HepG2 (cell line): ENCODE data around the gene PODXL2. TPM values are rescaled to one million over a fixed set of nuclear protein-coding genes. Genes with fewer than 3 reads are reported as not detected.

Experiments
- ATAC-seq: fragments of 200-7000 bp; cut with Tn5 transposase; 3 replicates; pipeline ENCODE4 v1.9.1; 2020; ENCODE audit warnings: mild to moderate bottlenecking, moderate library complexity
- BruUV-seq: library from RNA; stranded (reverse); fragments of 400-500 nt; replicated peaks from 2 replicates; lab custom pipeline; 2021; lab: Mats Ljungman, UMichigan
- CTCF ChIA-PET: fragments of 300-600 bp; formaldehyde crosslinking; extraction: SDS; loops from one replicate; lab custom pipeline; 2021; ENCODE audit warnings: low total read pairs, inconsistent platforms, low intra/inter-chr PET ratio; lab: Yijun Ruan, JAX
- POLR2A ChIA-PET: fragments of 350-600 bp; sonication (Branson Sonifier 250); formaldehyde crosslinking; loops from one replicate; lab custom pipeline; 2020; ENCODE audit warnings: antibody characterized with exemption, inconsistent platforms; lab: Yijun Ruan, JAX
- DNase-seq: peaks from one replicate; pipeline ENCODE4 v3.0.0-alpha.2; 2015; ENCODE audit warnings: low spot score
- FAIRE-seq: peaks from 3 replicates; lab custom pipeline; 2011; peaks lifted over from hg19 to GRCh38; lab: Jason Lieb, UNC
- H2AFZ ChIP-seq: one replicate; pipeline ENCODE4 v1.6.1; 2011; ENCODE audit warnings: low read length, inconsistent platforms
- H3K27ac ChIP-seq: fragments of 300-600 bp; 3 replicates; pipeline ENCODE4 v1.8.0; 2011; ENCODE audit warnings: mixed run types, mild to moderate bottlenecking, mixed read lengths, low read length, inconsistent platforms; ENCODE audit not compliant: insufficient read depth; ENCODE audit errors: extremely low read length
- H3K27me3 ChIP-seq, 2 experiments: fragments of 200-600 bp in 1 of 2; 2 replicates in 1 of 2; 3 replicates in 1 of 2; pipeline versions ENCODE4 v1.6.0 to v1.8.0; 2011; ENCODE audit warnings: low read length in 2 of 2, mild to moderate bottlenecking in 2 of 2, moderate library complexity in 2 of 2, inconsistent platforms in 1 of 2; ENCODE audit not compliant: insufficient read depth in 2 of 2, control insufficient read depth in 1 of 2
- H3K36me3 ChIP-seq, 2 experiments: fragments of 200-600 bp in 1 of 2; replicated peaks in 1 of 2; 2 replicates in 1 of 2; 3 replicates in 1 of 2; pipeline versions ENCODE4 v1.5.1 to v1.8.0; 2011; ENCODE audit warnings: low read length in 2 of 2, inconsistent platforms in 1 of 2; ENCODE audit not compliant: insufficient read depth in 2 of 2, control insufficient read depth in 1 of 2
- H3K4me1 ChIP-seq: 2 replicates; pipeline ENCODE4 v1.5.1; 2012; ENCODE audit warnings: low read length, inconsistent platforms; ENCODE audit not compliant: insufficient read depth
- H3K4me2 ChIP-seq: 2 replicates; pipeline ENCODE4 v1.6.0; 2011; ENCODE audit warnings: low read depth, low read length, inconsistent platforms
- H3K4me3 ChIP-seq, 3 experiments: fragments of 200-600 bp in 1 of 3; sonication (generic), shearing (Covaris generic) in 1 of 3; replicated peaks in 1 of 3; 2 replicates each; pipeline ENCODE4 v1.5.1; 2011 to 2016; ENCODE audit warnings: low read length in 3 of 3, inconsistent platforms in 2 of 3, low read depth in 2 of 3, mild to moderate bottlenecking in 2 of 3, control low read depth in 1 of 3, mixed read lengths in 1 of 3; ENCODE audit not compliant: insufficient read depth in 1 of 3
- H3K79me2 ChIP-seq: one replicate; pipeline ENCODE4 v1.6.1; 2011; ENCODE audit warnings: low read length, inconsistent platforms; ENCODE audit not compliant: insufficient read depth
- H3K9ac ChIP-seq: 2 replicates; pipeline ENCODE4 v1.6.0; 2011; ENCODE audit warnings: mild to moderate bottlenecking, low read depth, low read length, inconsistent platforms; ENCODE audit not compliant: insufficient read depth
- H3K9me3 ChIP-seq: 2 replicates; pipeline ENCODE4 v1.5.1; 2012; ENCODE audit warnings: mild to moderate bottlenecking, low read length
- H4K20me1 ChIP-seq: 2 replicates; pipeline ENCODE4 v1.6.0; 2011; ENCODE audit warnings: inconsistent platforms, mild to moderate bottlenecking, low read length, moderate library complexity; ENCODE audit not compliant: insufficient read depth
- ATM ChIP-seq: fragments of 450-650 bp; IDR thresholded peaks from 2 replicates; pipeline ENCODE4 v1.7.1; 2017; ENCODE audit warnings: mild to moderate bottlenecking, borderline replicate concordance
- IRF2 ChIP-seq: IDR thresholded peaks from 2 replicates; pipeline ENCODE4 v1.6.1; 2018; ENCODE audit warnings: missing genetic modification reagents, missing compliant biosample characterization
- KLF16 ChIP-seq, 2 experiments: sonication (generic) in 1 of 2; formaldehyde crosslinking in 1 of 2; IDR thresholded peaks; 2 replicates each; pipeline versions ENCODE4 v1.6.1 to v1.8.0; 2016 to 2023; ENCODE audit warnings: missing genetic modification reagents in 2 of 2, missing compliant biosample characterization in 1 of 2
- MXD1 ChIP-seq: sonication (generic); formaldehyde crosslinking; IDR thresholded peaks from 2 replicates; pipeline ENCODE4 v1.4.0; 2020; ENCODE audit warnings: mild to moderate bottlenecking, missing genetic modification reagents
- MYC ChIP-seq: sonication (generic); formaldehyde crosslinking; IDR thresholded peaks from 2 replicates; pipeline ENCODE4 v1.9.0; 2021; ENCODE audit warnings: missing genetic modification reagents, borderline replicate concordance
- PATZ1 ChIP-seq: sonication (generic); formaldehyde crosslinking; IDR thresholded peaks from 2 replicates; pipeline ENCODE4 v1.4.0; 2020; ENCODE audit warnings: missing genetic modification reagents
- PHF20 ChIP-seq: sonication (generic); formaldehyde crosslinking; IDR thresholded peaks from 2 replicates; pipeline ENCODE4 v1.5.0; 2020; ENCODE audit warnings: mild to moderate bottlenecking, missing genetic modification reagents
- POLR2AphosphoS5 ChIP-seq: IDR thresholded peaks from 2 replicates; pipeline ENCODE4 v1.6.1; 2012; ENCODE audit warnings: low read depth, low read length
- SIN3B ChIP-seq: fragments of 150-350 bp; IDR thresholded peaks from 2 replicates; pipeline ENCODE4 v1.6.1; 2014; ENCODE audit warnings: low read length
- SP2 ChIP-seq: sonication (generic); formaldehyde crosslinking; IDR thresholded peaks from 2 replicates; pipeline ENCODE4 v1.5.1; 2020; ENCODE audit warnings: mild to moderate bottlenecking, missing genetic modification reagents
- ZNF3 ChIP-seq: IDR thresholded peaks from 2 replicates; pipeline ENCODE4 v1.7.0; 2017; ENCODE audit warnings: inconsistent platforms
- ZNF577 ChIP-seq: sonication (generic); formaldehyde crosslinking; IDR thresholded peaks from 2 replicates; pipeline ENCODE4 v1.4.0; 2020; ENCODE audit warnings: mild to moderate bottlenecking, low read depth, missing genetic modification reagents, borderline replicate concordance
- ZSCAN5A ChIP-seq: sonication (generic); formaldehyde crosslinking; IDR thresholded peaks from 2 replicates; pipeline ENCODE4 v1.8.0; 2022; ENCODE audit warnings: mild to moderate bottlenecking, missing genetic modification reagents, borderline replicate concordance
- WGBS: methylation state at CpG from one replicate; pipeline ENCODE4 v1.1.6; 2017; ENCODE audit warnings: low lambda C conversion rate; 5-methylcytosine and 5-hydroxymethylcytosine counted together
- in situ Hi-C: cut with HindIII; loops from 2 replicates; pipeline ENCODE4 v1.10.0; 2017; ENCODE audit warnings: low pct_unique_long_range_greater_than_20kb; ENCODE audit not compliant: extremely low pct_ligation_motif_present
- intact Hi-C: fragments of 100-400 bp; cut with micrococcal nuclease; formaldehyde crosslinking; loops from one replicate; pipeline ENCODE4 v1.10.0; 2022; ENCODE audit not compliant: unreplicated experiment
- polyA plus RNA-seq, 8 experiments: library from polyadenylated mRNA; depleted of rRNA in 3 of 8; stranded (reverse) in 7 of 8; unstranded in 1 of 8; fragments of >200 nt; fragmentation: Illumina TruSeq in 4 of 8; extraction: Trizol in 4 of 8; gene quantifications; 2 replicates each; pipeline versions ENCODE4 v1.2.1 to v1.2.3, GENCODE V29; 2011 to 2016; ENCODE audit warnings: low read depth in 4 of 8, missing spikeins in 1 of 8, mixed read lengths in 1 of 8; ENCODE audit not compliant: insufficient read depth in 1 of 8
- total RNA-seq, 5 experiments: library from RNA; depleted of rRNA; stranded (reverse); fragments of >200 nt; fragmentation: Illumina TruSeq; extraction: Trizol; gene quantifications; 2 replicates each; pipeline ENCODE4 v1.2.3, GENCODE V29; 2016; ENCODE audit warnings: low read depth in 1 of 5

The PODXL2 gene
- total and polyA plus RNA-seq, 2 of the 13 experiments (the other 11 are each of a cell fraction or from before 2014, with no cell fraction given) = 20.4 to 25.1 TPM

GRCh38 chr3:127647845-127648204 lies 18.8 kb downstream of the PODXL2 start:
- CTCF ChIA-PET = no interaction called here
- Histone ChIP-seq H3K79me2 (no peaks in the 10 kb centered on the region), H2AFZ (no peak overlapping the region), H3K27me3 (no peaks in the 10 kb centered on the region), H3K9me3 (no peaks in the 10 kb centered on the region), H3K9ac (no peak overlapping the region), H4K20me1 (no peaks in the 10 kb centered on the region), H3K4me1 (no peaks in the 10 kb centered on the region), H3K27ac (no peak overlapping the region), H3K4me3 (no peak overlapping the region), H3K4me2 (no peak overlapping the region), H3K36me3 (0 out of 5 replicates have a peak, but pooled peaks cover 0 to 3% of the 10 kb centered on the region in 2 experiments)
- intact Hi-C loops (no loop called here), in situ Hi-C loops (no loop called here)
- no TSS peak for BruUV-seq
- no peak for DNase-seq
- TF ChIP-seq POLR2AphosphoS5 (no peak), PHF20 (no peak), SIN3B (no peak), MYC (no peak), SP2 (CRISPR knock-in tag) (no peak), ZSCAN5A (CRISPR knock-in tag) (no peak)
- POLR2A ChIA-PET = no interaction called here
- no peak for FAIRE-seq
- ATAC-seq = no peak

- H3K4me2 ChIP-seq = no peak overlapping the region
- H4K20me1 ChIP-seq = no peaks in the 10 kb centered on the region
- no peak overlapping the region for H3K4me3 ChIP-seq
- no peak overlapping the region for H3K9ac ChIP-seq
- 88% methylated on average over 4 of the region's 4 CpGs for WGBS
- ATAC-seq (no peak), FAIRE-seq (no peak), DNase-seq (no peak)
- intact Hi-C loops = no loop called here
- H3K9me3 ChIP-seq = no peaks in the 10 kb centered on the region
- peaks cover 6% of the 10 kb centered on the region; the same call in 1 of the 2 replicates for H3K4me1 ChIP-seq
- H2AFZ ChIP-seq = no peak overlapping the region
- ChIA-PET CTCF (no interaction called here), POLR2A (no interaction called here)
- H3K36me3 ChIP-seq = 0 out of 5 replicates have a peak, but pooled peaks cover 0 to 3% of the 10 kb centered on the region in 2 experiments
- H3K27ac ChIP-seq = no peak overlapping the region
- in situ Hi-C loops = no loop called here
- H3K27me3 ChIP-seq = no peaks in the 10 kb centered on the region
- H3K79me2 ChIP-seq = no peaks in the 10 kb centered on the region
- BruUV-seq = no TSS peak
- TF ChIP-seq IRF2 (CRISPR knock-in tag) (no peak), ATM (no peak), ZNF3 (CRISPR knock-in tag) (no peak), MXD1 (CRISPR knock-in tag) (no peak), KLF16 (CRISPR knock-in tag; IDR thresholded peaks at IDR 0.05) (no peak), PATZ1 (CRISPR knock-in tag) (no peak), ZNF577 (no peak)
Observed at GRCh38 chr3:127650236-127650635, 21.3 kb downstream of the PODXL2 start.
